Melanocyte of skin (primary cell): ENCODE measurements around the gene ZNF654. TPM values are rescaled to one million over a fixed set of nuclear protein-coding genes. Genes with fewer than 3 reads are reported as not detected.

Experiments
- total RNA-seq, 2 donors: library from RNA; depleted of rRNA; stranded (reverse); fragments of >200 nt; gene quantifications; 2 replicates each; pipeline ENCODE4 v1.2.3, GENCODE V29; 2012

Gene ZNF654
- 10 to 100 TPM; 12.3 to 12.4 TPM for total RNA-seq

GRCh38 chr3:88058581-88059379, at the start of gene ZNF654, which contains the start of gene CGGBP1:
TSS of gene ZNF654 (plus strand) at chr3:88059255. CDS start at chr3:88059320, 65 bp downstream.
TSS of gene CGGBP1 (minus strand) at chr3:88059005. CDS start at chr3:88055976, 3,029 bp downstream.

GRCh38 chr3:88149509-88150362, 90.7 kb downstream of the ZNF654 start, which contains the start of gene C3orf38:
TSS of gene C3orf38 (plus strand) at chr3:88149959. CDS start at chr3:88150053, 94 bp downstream.

Other genes with a start within 250 kb of the ZNF654 start
- gene CGGBP1, start 250 bp upstream of the ZNF654 start, total RNA-seq = 10 to 100 TPM; 66.4 to 68.3 TPM
- gene C3orf38, start 90.7 kb downstream of the ZNF654 start, total RNA-seq = 10 to 100 TPM; 33.0 to 37.6 TPM